UCSD-AML1 (cell line): Measurements from ENCODE around the gene ZNF512.
"Not testable (repeated sequence)": the region's sequence is repeated elsewhere in the genome, so short reads cannot be mapped to it uniquely, and the experiment has no call there.

Source experiments
- DNase-seq: peaks from one replicate; lab custom pipeline; 2025; ENCODE audit not compliant: unreplicated experiment; lab: John Stamatoyannopoulos, UW

Gene ZNF512

GRCh38 chr2:27582129-27582694 lies 630 bp upstream of the ZNF512 start:
- DNase-seq: peak; percentile 27

- peak; percentile 10 for DNase-seq
Observed at GRCh38 chr2:27583390-27583915, 611 bp downstream of the ZNF512 start.

GRCh38 chr2:27584597-27584996 lies 1.8 kb downstream of the ZNF512 start:
- DNase-seq: no peak

GRCh38 chr2:27587025-27587424 lies 4.2 kb downstream of the ZNF512 start:
- no peak for DNase-seq

- no peak for DNase-seq
Observed at GRCh38 chr2:27588308-27588707, 5.5 kb downstream of the ZNF512 start.

- no peak for DNase-seq
Observed at GRCh38 chr2:27591745-27592144, 8.9 kb downstream of the ZNF512 start.

GRCh38 chr2:27593240-27593639 lies 10.4 kb downstream of the ZNF512 start:
- no peak for DNase-seq

- not testable (repeated sequence) for DNase-seq
Observed at GRCh38 chr2:27594020-27594703, 11.3 kb downstream of the ZNF512 start.

GRCh38 chr2:27595412-27595811 lies 12.6 kb downstream of the ZNF512 start:
- DNase-seq: not testable (repeated sequence)

- no peak for DNase-seq
Observed at GRCh38 chr2:27596627-27597026, 13.8 kb downstream of the ZNF512 start.

GRCh38 chr2:27606611-27607010 lies 23.8 kb downstream of the ZNF512 start:
- DNase-seq: no peak

GRCh38 chr2:27613985-27614384 lies 31.1 kb downstream of the ZNF512 start:
- no peak for DNase-seq

GRCh38 chr2:27615316-27615715 lies 32.5 kb downstream of the ZNF512 start:
- no peak for DNase-seq

- no peak for DNase-seq
Observed at GRCh38 chr2:27621524-27621923, 38.7 kb downstream of the ZNF512 start.

- DNase-seq: no peak
Observed at GRCh38 chr2:27622921-27623384, 40.1 kb downstream of the ZNF512 start.

- no peak for DNase-seq
Observed at GRCh38 chr2:27624943-27625342, 42.1 kb downstream of the ZNF512 start.

- DNase-seq: not testable (repeated sequence)
Observed at GRCh38 chr2:27626323-27626722, 43.5 kb downstream of the ZNF512 start.

GRCh38 chr2:27626921-27627320 lies 44.1 kb downstream of the ZNF512 start:
- DNase-seq: peak; percentile 14

GRCh38 chr2:27627963-27628766 lies 45.3 kb downstream of the ZNF512 start:
- no peak for DNase-seq

GRCh38 chr2:27628767-27629709 lies 46.2 kb downstream of the ZNF512 start, which contains the start of the genes CCDC121 and GPN1:
TSS of gene CCDC121 (minus strand) at chr2:27629012. CDS start at chr2:27627799, 1,213 bp downstream.
TSS of gene GPN1 (plus strand) at chr2:27629050. CDS start at chr2:27629059, 9 bp downstream.
- DNase-seq: peak; percentile 91
